HG03457 (cell line): ENCODE measurements around the gene ANKRD66.
"Not testable (repeated sequence)": the region's sequence is repeated elsewhere in the genome, so short reads cannot be mapped to it uniquely, and the experiment has no call there.

Experiments
- ATAC-seq: cut with Tn5 transposase; IDR thresholded peaks from one replicate; pipeline ENCODE4 v1.9.1; 2021; ENCODE audit warnings: moderate number of reproducible peaks; ENCODE audit not compliant: unreplicated experiment

Gene ANKRD66

DNA sequence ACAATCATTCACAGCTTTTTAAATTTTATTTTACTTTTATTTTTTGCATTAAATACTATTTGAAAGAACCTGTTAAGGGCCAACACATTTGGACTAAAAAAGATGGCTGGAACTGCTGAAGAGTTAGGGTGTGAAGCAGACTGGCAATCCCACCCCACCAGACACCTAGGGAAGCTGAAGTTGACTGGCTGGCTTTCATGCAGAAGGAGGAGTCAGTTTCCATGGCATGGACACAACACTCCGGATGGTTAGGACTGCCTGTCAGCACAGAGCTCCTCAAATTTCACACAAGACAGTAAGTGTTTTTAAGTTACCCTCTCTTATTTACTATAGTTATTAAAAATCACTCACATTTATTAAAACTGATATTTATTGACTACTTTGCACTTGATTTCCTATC is at the start of gene ANKRD66:
TSS of gene ANKRD66 (plus strand) at position 238 of the 400 bp plus-strand sequence. CDS start 5,016 bp downstream, outside the sequence.
- no peak for ATAC-seq

GRCh38 chr6:46699970-46700369 is 46.8 kb upstream of the ANKRD66 start:
- ATAC-seq: no peak

DNA sequence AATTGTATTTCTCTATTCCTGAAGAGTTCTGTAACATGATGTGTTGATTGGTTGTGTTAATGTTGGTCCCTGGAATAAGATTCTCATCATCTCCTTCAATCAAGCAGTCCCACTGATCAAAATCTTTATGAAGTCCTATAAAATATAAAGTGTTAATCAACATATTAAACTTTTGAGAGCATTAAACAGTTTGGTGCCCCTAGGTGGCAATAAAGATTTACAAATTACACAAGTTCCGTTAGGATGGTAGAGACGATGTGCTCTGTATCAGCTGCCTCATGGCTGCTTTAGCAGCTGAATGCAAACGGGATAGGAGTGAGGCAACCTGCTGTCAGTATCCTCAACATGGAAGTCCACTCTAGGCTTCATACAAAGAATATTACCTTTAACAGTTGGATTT is 42.2 kb upstream of the ANKRD66 start:
- no peak for ATAC-seq

- no peak for ATAC-seq
Measured at GRCh38 chr6:46706464-46706863, 40.3 kb upstream of the ANKRD66 start.

DNA sequence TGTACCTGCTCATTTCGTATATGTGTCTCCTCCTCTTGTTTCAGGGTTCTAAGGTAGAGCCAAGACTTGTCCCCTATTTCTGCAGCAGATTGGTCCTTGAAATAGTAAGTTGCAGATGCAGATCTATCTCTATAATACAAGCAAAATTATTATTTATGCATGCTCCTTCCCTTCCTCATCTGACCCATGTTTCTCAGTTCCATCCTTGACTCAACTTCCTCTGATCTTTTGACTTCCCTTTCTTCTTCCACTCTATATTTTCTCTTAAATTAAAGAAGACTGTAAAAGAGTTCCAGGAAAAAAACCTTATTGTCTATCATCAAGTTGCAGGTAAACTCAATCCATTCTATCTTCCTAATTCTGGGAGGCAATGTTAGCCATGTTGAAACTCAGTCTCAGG is 35.2 kb upstream of the ANKRD66 start:
- no peak for ATAC-seq

- no peak for ATAC-seq
Measured at GRCh38 chr6:46715141-46715540, 31.6 kb upstream of the ANKRD66 start.

DNA sequence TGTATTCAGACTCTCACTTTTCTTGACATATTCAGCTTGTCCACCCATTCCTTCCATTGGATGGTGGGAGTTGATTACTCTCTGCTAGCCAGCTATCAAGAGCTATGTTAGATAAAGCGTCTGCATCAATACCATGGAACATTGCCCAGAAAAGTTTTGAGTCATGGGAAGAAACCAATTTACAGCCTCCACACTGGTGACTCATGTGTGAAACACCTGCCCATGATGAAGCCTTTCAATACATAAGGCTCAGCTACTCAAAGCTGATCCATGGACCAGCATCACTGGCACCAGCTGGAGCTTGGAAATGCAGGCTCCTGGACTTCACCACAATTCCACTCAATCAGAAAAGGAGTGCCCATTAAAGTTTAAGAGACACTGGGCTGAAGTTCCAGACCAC is 27.6 kb upstream of the ANKRD66 start:
- no peak for ATAC-seq

GRCh38 chr6:46720401-46720800 is 26.3 kb upstream of the ANKRD66 start:
- no peak for ATAC-seq

DNA sequence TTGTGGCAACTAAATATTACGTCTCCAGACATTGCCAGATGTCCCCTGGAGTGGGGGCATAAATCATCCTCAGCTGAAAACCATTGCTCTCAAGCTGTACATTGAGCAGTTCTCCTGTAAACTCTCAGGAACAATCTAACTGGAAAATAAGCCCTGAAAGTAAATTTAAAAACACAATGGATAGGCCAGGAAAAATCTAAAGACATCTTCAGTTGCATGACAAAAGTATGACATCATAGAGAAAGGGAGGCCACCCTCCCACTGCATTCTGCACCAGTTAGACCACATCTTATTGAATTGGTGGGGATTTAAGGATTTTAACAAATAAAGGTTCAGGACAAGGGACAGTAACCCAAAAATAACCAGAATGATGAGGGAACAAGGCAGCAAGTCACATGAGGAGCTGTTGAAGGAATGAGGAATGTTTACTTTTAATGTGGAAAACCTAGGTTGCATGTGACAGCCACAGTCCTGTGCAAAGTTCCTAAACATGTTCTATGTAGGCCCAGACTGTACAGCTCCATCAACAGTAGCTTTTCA is 16.9 kb upstream of the ANKRD66 start:
- ATAC-seq: no peak

GRCh38 chr6:46730921-46731461 is 15.7 kb upstream of the ANKRD66 start:
- ATAC-seq: no peak

DNA sequence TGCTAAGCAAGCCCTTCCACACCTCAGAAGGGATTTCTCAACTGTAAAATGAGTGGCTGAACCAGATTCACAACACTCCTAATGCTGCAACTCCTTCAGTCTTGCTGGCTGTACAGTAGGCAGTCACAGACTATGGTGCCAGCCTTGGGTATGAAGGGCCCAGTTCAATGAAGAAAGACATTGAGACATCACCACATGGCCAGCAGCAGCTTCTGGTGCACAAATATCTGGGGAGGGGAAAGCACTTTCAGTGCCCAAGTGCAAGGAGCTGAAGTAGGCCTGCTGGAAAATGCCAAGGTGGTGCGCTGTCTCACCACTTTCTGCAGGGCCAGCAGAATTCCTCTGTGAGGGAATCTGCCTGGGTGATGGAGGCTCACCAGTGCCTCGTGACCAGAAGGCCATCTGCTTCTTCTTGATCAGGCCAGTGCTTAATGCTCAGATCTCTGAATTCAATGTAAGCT is 13.4 kb upstream of the ANKRD66 start:
- ATAC-seq: no peak

- ATAC-seq: no peak
Measured at GRCh38 chr6:46734867-46735719, 11.6 kb upstream of the ANKRD66 start, which contains the start of gene PLA2G7. Gene PLA2G7, minus strand, starts transcription at chr6:46735375. Its CDS starts 12,484 bp downstream, at chr6:46722891.

- ATAC-seq: no peak
Measured at GRCh38 chr6:46735720-46736031, 11.1 kb upstream of the ANKRD66 start.

GRCh38 chr6:46736906-46737305 is 9.8 kb upstream of the ANKRD66 start:
- ATAC-seq: no peak

GRCh38 chr6:46741482-46741881 is 5.3 kb upstream of the ANKRD66 start:
- no peak for ATAC-seq

DNA sequence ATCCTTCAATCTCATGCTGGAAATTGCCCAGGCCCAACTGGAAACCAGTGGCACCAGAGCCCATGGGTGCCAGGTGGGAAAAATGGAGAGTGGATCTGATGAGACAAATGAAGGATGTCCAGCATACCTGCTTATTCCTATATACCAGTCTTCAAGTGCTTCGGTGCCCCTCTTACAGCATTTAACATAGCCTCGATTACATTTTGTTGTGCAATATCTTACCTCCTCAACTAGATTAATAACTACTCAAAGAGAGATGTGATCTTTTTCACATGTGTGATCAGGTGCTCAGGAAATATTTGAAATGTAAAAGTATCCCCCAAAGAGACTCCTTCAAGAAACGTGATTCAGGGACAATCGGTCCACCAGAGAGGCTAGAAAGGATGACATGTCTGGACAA is 4.8 kb upstream of the ANKRD66 start:
- no peak for ATAC-seq

DNA sequence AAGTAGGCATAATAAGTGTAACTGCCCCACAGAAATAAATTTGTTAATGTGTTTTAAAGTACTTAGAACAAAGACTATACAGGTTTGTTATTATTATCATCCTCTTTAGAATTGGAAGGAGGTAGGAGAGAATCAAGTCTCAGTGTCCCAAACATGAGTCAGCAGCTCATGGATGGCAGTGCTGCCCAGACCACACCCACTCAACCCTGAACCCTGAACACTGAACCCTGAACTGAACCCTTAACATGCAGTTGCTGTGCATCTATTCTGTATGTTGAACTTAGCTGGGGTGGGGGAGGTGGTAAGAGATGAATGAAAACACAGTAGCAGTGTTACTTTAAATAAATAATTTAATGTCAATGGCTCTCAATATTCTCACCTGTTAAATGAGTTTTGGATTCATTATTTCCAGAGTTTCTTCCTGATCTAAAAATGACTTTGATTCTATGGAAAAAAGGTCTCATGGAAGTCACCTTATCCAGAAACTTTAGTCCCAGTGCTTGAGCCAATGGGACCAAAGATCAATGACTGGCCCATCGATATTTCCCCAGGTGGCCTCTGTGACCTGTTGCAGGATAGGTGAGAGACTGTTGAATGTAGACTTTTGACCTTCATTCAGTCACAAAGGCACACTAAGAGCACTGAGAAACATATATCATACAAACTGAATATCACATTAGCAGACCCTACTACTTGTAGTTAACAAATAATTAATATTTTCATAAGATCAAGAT is 3.1 kb upstream of the ANKRD66 start:
- no peak for ATAC-seq

DNA sequence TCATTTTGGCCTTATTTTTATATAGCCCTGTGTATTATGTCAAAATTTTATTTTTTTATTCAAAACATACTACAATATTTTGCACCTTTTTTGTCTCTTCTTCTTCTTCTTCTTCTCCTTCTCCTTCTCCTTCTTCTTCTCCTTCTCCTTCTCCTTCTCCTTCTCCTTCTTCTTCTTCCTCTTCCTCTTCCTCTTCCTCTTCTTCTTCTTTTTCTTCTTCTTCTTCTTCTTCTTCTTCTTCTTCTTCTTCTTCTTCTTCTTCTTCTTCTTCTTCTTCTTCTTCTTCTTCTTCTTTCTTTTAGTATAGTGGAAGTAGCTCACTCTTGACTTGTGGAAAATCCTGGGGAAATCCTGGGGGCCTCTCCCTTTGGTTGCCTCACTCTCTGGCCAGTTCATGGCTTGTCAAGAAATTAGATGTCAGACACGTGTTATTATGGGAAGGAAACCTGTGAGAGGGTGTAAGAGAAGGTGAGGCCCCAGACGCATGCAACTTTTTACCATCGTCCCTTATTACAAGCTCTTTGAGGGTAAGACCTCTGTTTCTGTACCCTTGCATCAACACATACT is 2.5 kb upstream of the ANKRD66 start:
- not testable (repeated sequence) for ATAC-seq

DNA sequence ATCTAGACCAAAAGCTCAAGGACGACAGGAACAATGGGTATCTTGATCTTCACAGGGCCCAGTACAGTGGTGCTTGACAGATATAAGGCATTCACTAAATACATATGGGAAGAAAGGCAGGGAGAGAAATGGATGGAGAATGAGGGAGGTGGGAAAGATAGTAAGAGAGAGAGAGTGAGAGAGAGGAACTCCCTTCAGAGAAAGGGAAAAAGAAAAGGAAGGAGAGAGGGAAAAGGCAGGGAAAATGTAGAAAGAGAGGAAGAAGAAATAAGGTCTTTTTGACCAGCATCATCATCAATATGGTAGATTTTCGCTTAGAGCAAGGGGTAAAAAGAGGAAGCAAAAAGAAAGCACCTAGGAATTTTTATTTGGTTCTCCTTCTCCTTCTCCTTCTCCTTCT is 760 bp upstream of the ANKRD66 start:
- no peak for ATAC-seq

DNA sequence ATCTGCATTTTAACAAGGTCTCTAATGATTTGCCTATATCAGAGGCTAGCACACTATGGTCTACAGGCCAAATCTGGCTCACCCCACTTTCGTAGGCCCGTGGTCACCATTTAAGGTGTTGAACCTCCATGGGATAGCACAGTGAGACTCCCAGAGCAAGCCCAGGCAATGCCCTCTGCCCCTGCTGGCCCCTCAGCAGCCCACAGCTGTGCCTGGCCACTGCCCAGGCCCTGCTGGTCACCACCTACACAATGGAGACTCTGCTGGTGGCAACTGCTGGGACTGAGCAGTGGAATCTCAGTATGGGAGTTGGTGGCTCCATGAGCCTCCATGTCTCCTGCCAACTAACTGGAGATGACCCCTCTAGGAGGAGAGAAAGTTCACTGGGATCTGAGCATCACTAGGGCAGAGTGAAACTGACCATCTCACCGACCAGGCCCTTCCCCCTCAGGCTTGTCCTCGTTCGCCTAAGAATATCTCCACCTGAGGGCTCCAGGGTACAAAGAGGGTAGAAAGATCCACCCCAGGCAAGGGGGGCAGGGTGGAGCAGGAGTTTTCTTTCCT is 2.3 kb downstream of the ANKRD66 start:
- no peak for ATAC-seq

- no peak for ATAC-seq
Measured at GRCh38 chr6:46749731-46750130, 3.0 kb downstream of the ANKRD66 start.
